ENCODE measurements around the gene BAMBI. TPM values are rescaled to one million over a fixed set of nuclear protein-coding genes. Genes with fewer than 3 reads are reported as not detected.

Gene BAMBI
- total RNA-seq, 1 donor from 2014 or later, result 16.0 TPM

- TF ChIP-seq CTCF (conservative IDR thresholded peaks at IDR 0.05; ENCODE audit: low read depth, low read length), result peak; percentile 1
- DNase-seq (ENCODE audit: low read depth), result no peak
- H3K4me3 ChIP-seq (ENCODE audit: low read depth, low read length), result peak overlapping the region; percentile 73
Observed at GRCh38 chr10:28676326-28676967, 874 bp upstream of the BAMBI start.

GRCh38 chr10:28677888-28678686 is 766 bp downstream of the BAMBI start:
- DNase-seq (ENCODE audit: low read depth), result no peak
- H3K4me3 ChIP-seq (ENCODE audit: low read depth, low read length), result peak overlapping the region; percentile 82
- TF ChIP-seq CTCF (conservative IDR thresholded peaks at IDR 0.05; ENCODE audit: low read depth, low read length), result no peak

- no peak for TF ChIP-seq CTCF (conservative IDR thresholded peaks at IDR 0.05; ENCODE audit: low read depth, low read length)
- no peak for DNase-seq (ENCODE audit: low read depth)
- peak overlapping the region; percentile 82 for H3K4me3 ChIP-seq (ENCODE audit: low read depth, low read length)
Observed at GRCh38 chr10:28678687-28679457, 1.6 kb downstream of the BAMBI start.

GRCh38 chr10:28679581-28680357 is 2.4 kb downstream of the BAMBI start:
- TF ChIP-seq CTCF (conservative IDR thresholded peaks at IDR 0.05; ENCODE audit: low read depth, low read length), result peak; percentile 53
- H3K4me3 ChIP-seq (ENCODE audit: low read depth, low read length), result peak overlapping the region; percentile 82
- DNase-seq (ENCODE audit: low read depth), result no peak

DNA sequence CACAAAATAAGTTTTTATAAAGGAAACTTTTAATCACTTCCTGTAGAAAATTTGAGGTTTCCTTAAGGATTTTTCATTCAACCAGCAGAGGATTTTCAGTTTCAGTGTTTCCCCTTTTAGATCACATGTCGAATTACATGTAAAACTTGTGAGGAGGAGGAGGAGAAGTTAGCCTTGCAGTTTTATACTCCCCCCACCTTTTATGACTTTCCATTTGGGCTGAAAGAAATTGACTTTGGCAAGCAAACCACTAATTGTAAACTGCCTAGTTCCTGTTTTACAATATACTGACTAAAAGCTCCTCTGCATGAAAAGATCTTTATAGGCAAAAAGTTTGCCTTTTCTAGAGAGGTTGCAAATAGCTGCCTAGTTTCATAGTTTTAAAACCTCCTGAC is 3.0 kb downstream of the BAMBI start:
- no peak for TF ChIP-seq CTCF (conservative IDR thresholded peaks at IDR 0.05; ENCODE audit: low read depth, low read length)
- no peak for DNase-seq (ENCODE audit: low read depth)
- H3K4me3 ChIP-seq (ENCODE audit: low read depth, low read length), result peak overlapping the region; percentile 82

DNA sequence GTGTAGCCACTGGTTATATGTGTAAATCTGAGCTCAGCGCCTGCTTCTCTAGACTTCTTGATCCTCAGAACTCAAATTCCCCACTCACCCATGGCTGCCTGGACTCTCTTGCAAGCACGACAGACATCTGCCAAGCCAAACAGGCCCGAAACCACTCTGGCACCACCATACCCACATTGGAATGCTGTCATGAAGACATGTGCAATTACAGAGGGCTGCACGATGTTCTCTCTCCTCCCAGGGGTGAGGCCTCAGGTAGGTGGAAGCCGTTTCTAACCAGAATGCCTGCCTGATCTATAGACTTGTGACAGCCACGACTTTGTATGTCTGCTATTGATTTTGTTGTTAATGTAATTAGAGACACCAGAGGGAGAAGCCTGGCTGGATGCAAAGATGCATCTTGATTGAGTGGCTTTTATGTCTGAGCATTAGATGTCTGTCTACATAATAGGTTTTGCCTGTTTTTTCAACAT is 4.0 kb downstream of the BAMBI start:
- no peak overlapping the region for H3K4me3 ChIP-seq (ENCODE audit: low read depth, low read length)
- no peak for DNase-seq (ENCODE audit: low read depth)
- no peak for TF ChIP-seq CTCF (conservative IDR thresholded peaks at IDR 0.05; ENCODE audit: low read depth, low read length)
